H1 (cell line): ENCODE results near the gene ITPKB. TPM values are rescaled to one million over a fixed set of nuclear protein-coding genes. Genes with fewer than 3 reads are reported as not detected.

Source experiments
- EGR1 ChIP-seq: IDR thresholded peaks from 2 replicates; pipeline ENCODE4 v1.6.1; 2011; ENCODE audit warnings: low read depth, low read length, borderline replicate concordance
- GTF2F1 ChIP-seq: IDR thresholded peaks from 2 replicates; pipeline ENCODE4 v1.6.1; 2012; ENCODE audit warnings: low read depth, low read length, improper control_type of control experiment, borderline replicate concordance
- RNF2 ChIP-seq: fragments of 200-900, 300-1000 bp; sonication (generic); IDR thresholded peaks from 2 replicates; pipeline ENCODE4 v1.7.1; 2016; ENCODE audit warnings: borderline replicate concordance, low read depth, mild to moderate bottlenecking, antibody characterized with exemption, low read length; ENCODE audit not compliant: poor library complexity, severe bottlenecking; ENCODE audit errors: missing control alignments
- polyA plus RNA-seq, 7 experiments: library from polyadenylated mRNA; depleted of rRNA in 3 of 7; stranded (reverse) in 5 of 7; unstranded in 2 of 7; fragments of >200 nt in 5 of 7; fragments of 200-250 nt in 2 of 7; gene quantifications; 1 replicate in 5 of 7; 2 replicates in 1 of 7; 4 replicates in 1 of 7; pipeline versions ENCODE4 v1.2.1 to v1.2.3, GENCODE V29; 2011 to 2013; ENCODE audit warnings: missing spikeins in 2 of 7, mixed read lengths in 2 of 7
- total RNA-seq: library from RNA; stranded (reverse); fragmentation: NEBNext Ultra II Directional; extraction: Animal tissue kit (Norgen Biotek cat#: 25700); gene quantifications from 2 replicates; pipeline ENCODE4 v1.2.1, GENCODE V29; 2021

ITPKB gene
- total and polyA plus RNA-seq, 2 of the 8 experiments (the other 6 are each of a cell fraction or from before 2014, with no cell fraction given): 1.7 to 4.8 TPM

DNA sequence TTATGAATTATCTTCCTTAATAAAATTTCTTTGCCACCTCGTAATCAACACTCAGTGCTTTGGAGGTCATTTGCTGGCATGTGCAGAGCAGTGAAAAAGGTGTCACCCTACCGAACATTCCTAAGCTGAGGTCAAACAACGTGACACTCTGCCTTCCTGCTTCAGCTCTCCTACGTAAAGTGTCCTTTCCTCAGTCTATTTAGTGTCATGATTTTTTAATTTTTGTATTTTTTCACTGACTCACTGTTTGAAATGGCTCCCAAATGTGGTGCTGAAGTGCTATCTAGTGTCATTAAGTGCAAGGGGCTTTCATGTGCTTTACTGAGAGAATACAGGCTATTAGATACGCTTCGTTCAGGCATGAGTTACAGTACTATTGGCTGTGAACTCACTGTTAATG lies 37.0 kb upstream of the ITPKB start (continued):
- TF ChIP-seq GTF2F1 (no peak), RNF2 (no peak), EGR1 (no peak)
